Epithelial cell of prostate (primary cell): ENCODE measurements around the gene PRICKLE2.
A peak's percentile ranks its signal among the peaks of the same experiment; 100 is the strongest.

ENCODE experiments used
- DNase-seq: peaks from one replicate; pipeline ENCODE4 v3.0.0-alpha.2; 2011; ENCODE audit warnings: low read depth, low spot score
- H3K27ac ChIP-seq: fragments of 450-650 bp; 2 replicates; pipeline ENCODE4 v1.5.1; 2017; ENCODE audit warnings: mild to moderate bottlenecking

PRICKLE2 gene

DNA sequence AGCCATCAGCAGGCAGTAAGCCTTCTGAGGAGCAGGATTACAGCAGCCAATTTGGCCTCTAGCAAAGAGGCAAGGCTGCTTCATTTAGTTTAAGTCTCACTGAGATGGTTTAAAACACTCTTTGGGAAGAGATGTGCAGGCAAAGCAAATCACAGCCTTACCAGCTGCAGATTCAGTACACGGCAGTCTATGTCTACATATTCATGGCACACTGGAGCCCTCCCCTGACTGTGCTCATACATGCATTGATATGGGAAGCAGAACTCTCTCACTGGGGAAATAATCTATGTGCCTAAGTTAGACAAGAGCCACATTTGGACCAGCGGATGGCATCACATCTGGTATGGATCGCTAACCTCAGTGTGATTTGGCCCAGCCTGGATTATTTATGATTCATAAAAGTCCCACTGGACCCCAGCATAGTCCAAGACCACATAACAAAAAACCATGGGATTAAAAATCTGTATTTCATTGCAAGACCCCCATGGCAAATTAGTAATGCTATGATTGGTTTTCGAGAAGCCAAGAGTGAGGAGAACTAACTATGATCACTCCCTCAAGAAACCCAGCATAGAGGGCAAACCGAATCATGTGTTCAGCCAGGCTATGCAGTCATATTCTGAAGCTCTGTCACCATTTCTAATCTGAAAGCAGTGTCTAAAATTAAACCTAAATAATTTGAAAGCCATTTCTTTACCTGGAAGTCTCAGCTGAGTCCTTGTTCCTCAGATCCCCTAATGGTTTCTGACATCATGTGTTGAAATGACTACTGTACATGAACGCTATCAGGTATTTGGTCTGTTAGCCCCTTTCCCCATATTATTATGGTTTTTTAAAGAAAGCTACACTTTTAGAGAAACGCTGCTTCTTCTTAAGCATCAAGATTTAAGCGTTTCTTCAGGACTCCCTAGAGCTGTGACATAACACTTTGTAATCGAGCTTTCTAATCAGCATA lies 1.2 kb downstream of the PRICKLE2 start:
- DNase-seq, result no peak
- H3K27ac ChIP-seq, result no peak overlapping the region

- DNase-seq, result no peak
- H3K27ac ChIP-seq, result no peak overlapping the region
Measured at GRCh38 chr3:64222501-64223111, 2.7 kb downstream of the PRICKLE2 start.

GRCh38 chr3:64221571-64222257 lies 3.6 kb downstream of the PRICKLE2 start:
- H3K27ac ChIP-seq, result no peak overlapping the region
- no peak for DNase-seq

GRCh38 chr3:64220161-64220914 lies 4.9 kb downstream of the PRICKLE2 start:
- no peak for DNase-seq
- H3K27ac ChIP-seq, result no peak overlapping the region

GRCh38 chr3:64218746-64219145 lies 6.5 kb downstream of the PRICKLE2 start:
- no peak overlapping the region for H3K27ac ChIP-seq
- no peak for DNase-seq

DNA sequence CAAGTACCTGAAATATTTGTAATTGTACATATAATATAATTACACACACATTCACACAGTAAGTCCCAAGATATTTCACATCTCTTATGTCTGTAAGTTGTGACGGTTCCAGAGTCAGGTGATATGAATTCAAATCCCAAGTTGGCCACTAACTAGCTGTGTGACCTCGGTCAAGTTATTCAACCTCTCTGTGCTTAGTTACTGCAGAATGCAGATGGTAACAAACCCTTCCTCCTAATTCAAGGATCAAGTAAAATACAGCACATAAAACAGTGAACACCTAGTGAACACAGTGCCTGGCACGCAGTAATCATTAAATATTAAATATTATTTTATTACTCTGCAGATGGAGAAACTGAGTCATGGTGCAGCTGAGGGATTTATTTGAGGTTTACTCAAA lies 6.9 kb downstream of the PRICKLE2 start:
- H3K27ac ChIP-seq, result no peak overlapping the region
- DNase-seq, result no peak

- H3K27ac ChIP-seq, result peak overlapping the region; percentile 8
- peak; percentile 43 for DNase-seq
Measured at GRCh38 chr3:64216274-64217147, 8.8 kb downstream of the PRICKLE2 start.

GRCh38 chr3:64215559-64215958 lies 9.7 kb downstream of the PRICKLE2 start:
- no peak overlapping the region for H3K27ac ChIP-seq
- no peak for DNase-seq

GRCh38 chr3:64215103-64215502 lies 10.2 kb downstream of the PRICKLE2 start:
- no peak for DNase-seq
- H3K27ac ChIP-seq, result no peak overlapping the region

DNA sequence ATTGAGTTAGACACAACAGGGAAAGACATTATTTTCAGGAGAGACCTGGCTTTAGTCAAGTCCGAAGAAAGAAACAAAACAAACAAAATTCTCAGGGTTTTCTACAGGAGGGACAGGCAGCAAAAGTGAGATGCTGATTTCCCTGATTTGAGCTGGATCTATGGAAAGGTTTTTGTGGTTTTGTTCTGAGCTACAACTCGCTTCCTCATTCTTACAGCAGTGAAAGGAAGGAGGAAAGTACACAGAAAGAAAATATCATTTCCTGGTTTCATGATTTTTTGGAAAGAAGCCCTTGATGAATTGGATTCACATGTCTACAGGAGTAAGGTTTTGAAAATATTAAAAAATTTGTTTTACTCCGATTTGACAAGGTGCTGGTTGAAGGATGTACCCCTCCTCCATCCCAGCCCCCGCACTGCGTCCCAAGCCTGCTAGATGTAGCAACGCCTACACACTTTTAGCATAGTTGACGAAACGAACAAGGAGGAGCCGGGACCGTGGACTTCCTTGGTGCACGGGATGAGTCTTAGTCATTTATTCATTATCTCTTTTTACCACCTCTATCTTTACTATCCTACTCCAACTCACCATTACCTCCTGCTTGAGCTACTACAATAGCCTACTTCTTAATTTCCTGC lies 10.8 kb downstream of the PRICKLE2 start:
- peak overlapping the region; percentile 37 for H3K27ac ChIP-seq
- DNase-seq, result no peak

GRCh38 chr3:64213962-64214379 lies 11.3 kb downstream of the PRICKLE2 start:
- H3K27ac ChIP-seq, result peak overlapping the region; percentile 37
- DNase-seq, result no peak

DNA sequence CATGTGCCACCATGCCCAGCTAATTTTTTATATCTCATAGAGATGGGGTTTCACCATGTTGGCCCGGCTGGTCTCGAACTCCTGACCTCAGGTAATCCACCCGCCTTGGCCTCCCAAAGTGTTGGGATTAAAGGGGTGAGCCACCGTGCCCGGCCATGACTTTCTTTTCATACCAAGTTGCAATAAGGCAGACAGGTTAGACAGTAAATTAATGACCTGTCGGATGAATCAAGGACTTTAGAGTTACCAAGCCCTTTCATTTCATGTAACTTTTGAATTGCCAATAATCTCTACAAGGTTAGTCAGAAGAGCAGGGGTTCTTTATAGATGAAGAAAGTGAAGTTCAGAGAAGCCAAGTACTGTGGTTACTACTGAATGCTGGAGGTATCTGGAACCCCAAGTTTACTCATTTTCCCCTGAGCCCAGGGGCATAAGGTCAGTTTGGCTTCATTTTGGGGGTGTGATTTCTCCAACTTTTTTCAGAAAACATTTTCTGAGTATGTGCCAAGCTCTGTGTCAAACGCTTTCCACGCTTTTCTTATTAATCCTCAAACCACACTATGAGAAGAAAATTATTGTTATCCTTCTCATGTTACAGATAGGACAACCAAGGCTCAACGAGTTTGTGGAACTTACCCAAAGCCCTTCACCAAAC lies 11.9 kb downstream of the PRICKLE2 start:
- no peak for DNase-seq
- no peak overlapping the region for H3K27ac ChIP-seq

- no peak overlapping the region for H3K27ac ChIP-seq
- no peak for DNase-seq
Measured at GRCh38 chr3:64209866-64210621, 15.2 kb downstream of the PRICKLE2 start.

DNA sequence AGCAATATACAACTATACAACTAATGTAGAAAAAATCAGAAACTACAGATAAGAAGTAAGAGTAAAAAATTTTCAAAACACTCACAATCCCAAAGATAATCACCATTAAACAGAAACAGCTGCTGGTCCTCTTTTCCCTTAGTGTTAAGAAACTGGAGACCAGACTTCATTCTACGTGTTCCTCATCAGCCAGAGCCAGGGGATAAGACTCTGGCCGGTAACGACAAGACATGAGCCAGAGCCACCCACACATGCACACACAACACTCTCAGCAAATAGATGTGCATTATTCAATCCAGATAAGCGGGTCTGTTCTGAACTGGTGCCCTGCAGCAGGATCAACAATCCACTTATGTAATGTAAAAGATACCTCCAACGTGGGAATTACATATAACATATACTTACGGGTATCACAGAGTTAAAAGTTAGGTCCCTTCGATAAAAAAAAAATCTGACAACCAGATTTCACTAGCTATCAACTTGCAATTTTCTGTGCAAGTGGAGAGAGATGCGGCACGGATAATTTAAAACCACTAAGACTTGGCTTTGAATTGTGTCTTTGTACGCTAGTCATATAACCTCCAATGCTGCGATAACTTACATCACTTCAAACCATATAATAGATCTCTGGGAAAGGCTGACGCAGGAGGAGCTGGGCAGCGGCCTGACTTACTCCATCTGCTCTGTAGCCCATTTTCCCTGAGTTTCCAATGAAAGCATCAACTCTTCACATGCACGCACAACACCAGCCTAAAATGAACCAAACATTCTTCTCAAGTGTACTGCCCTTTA lies 17.8 kb downstream of the PRICKLE2 start:
- H3K27ac ChIP-seq, result no peak overlapping the region
- no peak for DNase-seq

GRCh38 chr3:64203969-64204908 lies 21.0 kb downstream of the PRICKLE2 start:
- no peak for DNase-seq
- H3K27ac ChIP-seq, result no peak overlapping the region

- DNase-seq, result no peak
Measured at GRCh38 chr3:64203216-64203615, 22.1 kb downstream of the PRICKLE2 start.

More at GRCh38 chr3:64203216-64203615, 22.1 kb downstream of the PRICKLE2 start:
- no peak overlapping the region for H3K27ac ChIP-seq
